Measurements from ENCODE around the gene TNFAIP8L1.
A peak's percentile ranks its signal among the peaks of the same experiment; 100 is the strongest.
"Not testable (repeated sequence)": the region's sequence is repeated elsewhere in the genome, so short reads cannot be mapped to it uniquely, and the experiment has no call there.

TNFAIP8L1 gene

GRCh38 chr19:4638828-4639530, at the start of gene TNFAIP8L1:
TNFAIP8L1 (plus strand) TSS chr19:4639516; CDS start chr19:4651870, 12,354 bp downstream.
- peak; percentile 96 for DNase-seq

GRCh38 chr19:4589579-4590410, 49.5 kb upstream of the TNFAIP8L1 start:
- peak; percentile 68 for DNase-seq

GRCh38 chr19:4590559-4590958, 48.8 kb upstream of the TNFAIP8L1 start:
- no peak for DNase-seq

GRCh38 chr19:4591320-4591719, 48.0 kb upstream of the TNFAIP8L1 start:
- DNase-seq: no peak

GRCh38 chr19:4592445-4592844, 46.9 kb upstream of the TNFAIP8L1 start:
- no peak for DNase-seq

- no peak for DNase-seq
Measured at GRCh38 chr19:4593409-4593851, 45.9 kb upstream of the TNFAIP8L1 start.

GRCh38 chr19:4594201-4594600, 45.1 kb upstream of the TNFAIP8L1 start:
- no peak for DNase-seq

- DNase-seq: not testable (repeated sequence)
Measured at GRCh38 chr19:4595158-4595557, 44.2 kb upstream of the TNFAIP8L1 start.

- DNase-seq: peak; percentile 70
Measured at GRCh38 chr19:4596033-4596904, 43.0 kb upstream of the TNFAIP8L1 start.

- no peak for DNase-seq
Measured at GRCh38 chr19:4597278-4597974, 41.9 kb upstream of the TNFAIP8L1 start.

- DNase-seq: peak; percentile 68
Measured at GRCh38 chr19:4597975-4598671, 41.2 kb upstream of the TNFAIP8L1 start.

- no peak for DNase-seq
Measured at GRCh38 chr19:4598712-4599111, 40.6 kb upstream of the TNFAIP8L1 start.

GRCh38 chr19:4600082-4600481, 39.2 kb upstream of the TNFAIP8L1 start:
- no peak for DNase-seq

GRCh38 chr19:4600893-4601292, 38.4 kb upstream of the TNFAIP8L1 start:
- no peak for DNase-seq

GRCh38 chr19:4602173-4602788, 37.0 kb upstream of the TNFAIP8L1 start:
- DNase-seq: no peak

GRCh38 chr19:4602915-4603314, 36.4 kb upstream of the TNFAIP8L1 start:
- no peak for DNase-seq

- DNase-seq: no peak
Measured at GRCh38 chr19:4604912-4605311, 34.4 kb upstream of the TNFAIP8L1 start.

GRCh38 chr19:4606181-4606580, 33.1 kb upstream of the TNFAIP8L1 start:
- DNase-seq: no peak

- peak; percentile 76 for DNase-seq
Measured at GRCh38 chr19:4606921-4607678, 32.2 kb upstream of the TNFAIP8L1 start.

- DNase-seq: no peak
Measured at GRCh38 chr19:4609878-4610511, 29.3 kb upstream of the TNFAIP8L1 start.
